Measurements from ENCODE around the gene SOX11.

SOX11 gene

DNA sequence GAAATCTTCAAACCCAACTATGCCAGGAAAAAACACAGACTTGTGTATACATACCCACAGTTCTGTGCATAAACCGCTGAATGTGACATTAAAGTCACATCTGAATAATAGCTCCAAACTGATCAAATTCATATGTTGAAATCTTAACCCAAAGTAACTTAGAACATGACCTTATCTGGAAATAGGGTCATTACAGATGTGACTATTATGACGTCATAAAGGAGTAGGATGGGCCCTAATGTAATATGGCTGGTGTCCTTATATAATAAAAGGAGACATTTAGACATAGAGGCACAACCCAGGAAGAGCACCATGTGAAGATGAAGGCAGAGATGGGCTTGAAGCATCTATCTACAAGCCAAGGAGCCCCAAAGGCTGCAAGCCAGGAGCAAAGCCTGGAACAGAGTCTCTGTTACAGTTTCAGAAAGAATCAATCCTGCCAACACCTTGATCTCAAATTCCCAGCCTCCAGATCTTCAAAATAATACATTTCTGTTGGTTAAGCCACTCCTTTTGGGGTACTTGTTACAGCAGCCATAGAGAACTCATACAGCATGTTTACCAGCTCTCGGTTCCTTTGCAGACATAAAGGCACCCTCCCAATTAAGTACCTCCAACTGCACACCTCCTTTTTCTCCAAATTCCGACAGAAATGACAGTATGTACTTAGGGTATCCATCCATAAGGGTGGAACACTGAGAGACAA lies 27.6 kb downstream of the SOX11 start:
- no peak for DNase-seq (ENCODE audit: low read depth)
- TF ChIP-seq CTCF (conservative IDR thresholded peaks at IDR 0.05; ENCODE audit: control insufficient read depth, insufficient read depth, low read depth, low read length) = no peak
- no peak overlapping the region for H3K4me3 ChIP-seq (ENCODE audit: control insufficient read depth, low read depth, low read length)

GRCh38 chr2:5720426-5720825 lies 28.2 kb downstream of the SOX11 start:
- H3K4me3 ChIP-seq (ENCODE audit: control insufficient read depth, low read depth, low read length) = no peak overlapping the region
- no peak for DNase-seq (ENCODE audit: low read depth)
- no peak for TF ChIP-seq CTCF (conservative IDR thresholded peaks at IDR 0.05; ENCODE audit: control insufficient read depth, insufficient read depth, low read depth, low read length)

DNA sequence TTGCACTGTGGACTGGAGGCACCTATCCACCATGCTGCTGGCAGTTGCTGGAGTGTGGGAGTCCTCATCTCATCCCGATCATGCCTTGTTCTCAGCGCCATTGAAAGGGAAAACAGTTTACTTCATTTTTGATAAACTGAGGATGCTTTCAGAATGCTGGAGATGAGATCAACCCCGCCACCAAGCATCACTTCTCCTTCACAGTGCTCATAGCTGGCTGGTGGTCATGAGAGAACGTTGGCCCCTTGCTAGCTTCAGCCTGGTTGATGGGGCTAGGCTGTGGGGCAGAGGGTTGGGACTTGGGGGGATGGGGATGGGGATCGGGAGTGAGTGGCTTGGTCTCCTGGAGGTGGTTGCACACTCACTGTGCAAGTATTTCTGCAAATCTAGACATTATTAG lies 30.1 kb downstream of the SOX11 start:
- no peak for DNase-seq (ENCODE audit: low read depth)
- H3K4me3 ChIP-seq (ENCODE audit: control insufficient read depth, low read depth, low read length) = no peak overlapping the region
- TF ChIP-seq CTCF (conservative IDR thresholded peaks at IDR 0.05; ENCODE audit: control insufficient read depth, insufficient read depth, low read depth, low read length) = no peak

DNA sequence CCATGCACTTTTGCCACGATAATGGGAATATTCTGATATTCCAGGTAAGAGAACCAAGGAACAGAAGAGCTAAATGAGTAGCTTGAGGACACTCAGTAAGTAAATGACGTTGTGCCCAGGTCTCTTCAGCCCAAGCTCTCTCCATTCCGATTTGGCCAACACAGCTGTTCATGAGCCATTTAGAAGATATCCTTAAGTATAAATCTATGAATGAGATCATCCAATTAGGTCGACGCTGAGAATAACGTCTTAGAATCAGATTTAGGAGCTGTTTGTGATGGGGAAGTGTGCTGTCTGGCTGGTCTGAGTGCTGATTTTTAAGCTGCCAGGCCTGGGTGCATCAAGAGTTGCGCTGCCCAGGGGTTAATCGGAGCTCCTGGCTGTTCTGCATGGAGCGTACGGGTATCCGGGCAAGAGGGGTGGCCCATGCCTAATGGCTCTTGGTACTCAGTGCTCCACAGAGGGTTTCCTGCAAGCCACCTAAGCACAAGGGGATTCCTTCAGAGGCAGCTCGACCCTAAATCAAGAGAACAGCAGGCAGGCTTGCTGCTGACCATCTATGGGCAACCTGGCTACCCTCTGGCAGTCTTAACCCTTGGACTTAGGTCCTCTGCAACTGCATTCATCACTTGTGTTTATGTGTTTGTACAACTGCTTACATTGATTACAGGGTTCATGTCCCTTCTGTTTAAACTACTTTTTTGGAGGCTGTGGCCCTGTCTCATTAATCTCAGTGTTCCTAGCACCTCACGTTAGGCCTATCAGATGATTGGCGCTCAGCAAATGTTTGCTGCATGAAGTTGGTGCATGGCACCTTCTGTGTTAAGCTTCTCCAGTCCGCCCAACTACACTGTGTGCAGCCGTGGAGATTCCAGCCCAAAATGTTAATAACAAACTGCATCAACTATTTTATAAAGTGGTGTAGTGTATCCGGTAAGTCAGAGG lies 31.9 kb downstream of the SOX11 start:
- H3K4me3 ChIP-seq (ENCODE audit: control insufficient read depth, low read depth, low read length) = no peak overlapping the region
- no peak for TF ChIP-seq CTCF (conservative IDR thresholded peaks at IDR 0.05; ENCODE audit: control insufficient read depth, insufficient read depth, low read depth, low read length)
- no peak for DNase-seq (ENCODE audit: low read depth)

DNA sequence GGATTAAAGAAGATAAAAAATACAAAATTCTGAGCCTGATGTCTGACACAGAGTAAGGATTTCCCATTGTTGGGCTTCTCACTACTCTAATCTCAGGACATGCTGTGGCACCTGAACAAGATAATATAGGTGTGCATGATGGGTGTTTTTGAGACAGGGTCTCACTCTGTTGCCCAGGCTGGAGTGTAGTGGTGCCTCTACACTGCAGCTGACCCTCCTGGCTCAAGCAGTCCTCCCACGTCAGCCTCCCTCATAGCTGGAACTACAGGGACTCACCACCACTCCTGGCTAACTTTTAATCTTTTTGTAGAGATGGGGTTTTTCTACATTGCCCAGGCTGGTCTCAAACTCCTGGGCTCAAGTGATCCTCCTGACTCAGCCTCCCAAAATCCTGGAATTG lies 32.9 kb downstream of the SOX11 start:
- no peak for TF ChIP-seq CTCF (conservative IDR thresholded peaks at IDR 0.05; ENCODE audit: control insufficient read depth, insufficient read depth, low read depth, low read length)
- no peak overlapping the region for H3K4me3 ChIP-seq (ENCODE audit: control insufficient read depth, low read depth, low read length)
- no peak for DNase-seq (ENCODE audit: low read depth)

DNA sequence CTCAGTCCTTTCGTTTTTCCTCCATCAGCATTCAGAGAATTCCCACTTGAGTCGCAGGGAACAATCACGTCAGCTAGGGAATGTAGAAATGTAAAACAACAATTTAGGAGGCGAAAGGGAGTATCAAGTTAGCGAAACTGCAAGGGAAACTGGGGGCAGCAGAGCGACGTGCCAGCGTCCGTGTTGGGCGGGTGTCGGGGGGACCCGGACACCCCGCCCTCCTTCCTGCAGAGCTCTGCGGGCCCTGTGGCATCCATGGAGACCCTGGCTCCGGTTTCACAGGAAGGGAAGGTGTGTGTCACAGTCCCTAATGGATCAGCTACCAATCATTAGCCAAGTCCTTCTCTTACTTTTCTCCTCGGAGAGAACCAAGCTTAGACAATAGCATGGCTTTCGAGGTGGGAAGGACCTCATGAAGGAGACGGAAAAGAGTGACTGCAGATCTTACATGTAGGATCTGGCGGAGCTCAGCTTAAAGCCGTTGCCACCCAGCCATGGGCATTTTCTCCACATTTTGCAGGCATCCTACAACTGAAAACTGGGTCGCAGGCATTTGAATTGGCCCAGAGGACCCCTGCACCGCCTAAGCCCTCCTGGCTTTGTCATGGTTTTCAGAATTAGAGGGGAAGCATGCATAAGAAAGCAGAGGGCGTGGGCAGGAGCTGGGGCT lies 33.7 kb downstream of the SOX11 start:
- no peak overlapping the region for H3K4me3 ChIP-seq (ENCODE audit: control insufficient read depth, low read depth, low read length)
- TF ChIP-seq CTCF (conservative IDR thresholded peaks at IDR 0.05; ENCODE audit: control insufficient read depth, insufficient read depth, low read depth, low read length) = no peak
- DNase-seq (ENCODE audit: low read depth) = no peak
